Stimulated activated CD4-positive, alpha-beta T cell treated with anti-CD3 and anti-CD28 coated beads, Interleukin-4, amount 100 ng/mL, for 24 hours (primary cell): Measurements from ENCODE around the gene URAD.

ENCODE experiments used
- DNase-seq: peaks from one replicate; pipeline ENCODE4 v3.0.0-alpha.2; 2020

Gene URAD

DNA sequence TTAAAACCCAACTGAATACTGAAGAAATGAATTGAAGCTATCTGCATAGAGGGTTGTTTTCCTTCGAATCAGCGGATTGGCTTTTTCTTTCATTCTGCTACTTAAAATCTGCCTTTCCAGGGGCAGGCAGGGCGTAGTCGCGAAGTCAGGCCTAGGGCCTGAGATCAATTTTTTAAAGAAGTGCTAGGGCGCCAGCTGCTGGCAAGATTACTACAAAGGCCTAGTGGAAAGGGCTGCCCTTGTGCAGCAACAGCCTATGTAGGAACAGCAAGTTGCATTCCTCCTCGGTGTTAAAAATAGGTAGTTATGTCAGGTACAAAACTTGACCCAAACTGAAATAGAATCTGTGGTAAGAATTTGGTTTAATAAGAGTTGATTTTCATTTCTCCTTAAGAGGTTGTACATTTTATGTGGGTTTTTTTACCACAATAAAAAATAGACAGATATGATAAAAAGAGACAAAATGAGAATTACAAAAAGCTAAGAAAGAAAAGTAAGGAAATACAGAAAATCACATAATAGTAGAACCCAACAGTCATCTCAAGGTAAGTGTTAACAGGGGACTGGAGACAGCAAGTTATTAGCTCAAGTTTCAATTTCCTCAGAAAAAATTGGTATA, 9.5 kb upstream of the URAD start:
- no peak for DNase-seq

- no peak for DNase-seq
These were observed 3.4 kb upstream of the URAD start for GRCh38 chr13:27991881-27992280.

GRCh38 chr13:27985600-27985999, 2.9 kb downstream of the URAD start:
- DNase-seq: no peak

GRCh38 chr13:27982361-27982760, 6.1 kb downstream of the URAD start:
- no peak for DNase-seq

GRCh38 chr13:27981006-27981708, 7.3 kb downstream of the URAD start:
- DNase-seq: no peak

- DNase-seq: no peak
These were observed 8.1 kb downstream of the URAD start for GRCh38 chr13:27980280-27980998.

- no peak for DNase-seq
These were observed 8.7 kb downstream of the URAD start for GRCh38 chr13:27979765-27980279.

GRCh38 chr13:27979001-27979643, 9.4 kb downstream of the URAD start:
- DNase-seq: no peak

- DNase-seq: no peak
These were observed 10.1 kb downstream of the URAD start for GRCh38 chr13:27978301-27978968.

DNA sequence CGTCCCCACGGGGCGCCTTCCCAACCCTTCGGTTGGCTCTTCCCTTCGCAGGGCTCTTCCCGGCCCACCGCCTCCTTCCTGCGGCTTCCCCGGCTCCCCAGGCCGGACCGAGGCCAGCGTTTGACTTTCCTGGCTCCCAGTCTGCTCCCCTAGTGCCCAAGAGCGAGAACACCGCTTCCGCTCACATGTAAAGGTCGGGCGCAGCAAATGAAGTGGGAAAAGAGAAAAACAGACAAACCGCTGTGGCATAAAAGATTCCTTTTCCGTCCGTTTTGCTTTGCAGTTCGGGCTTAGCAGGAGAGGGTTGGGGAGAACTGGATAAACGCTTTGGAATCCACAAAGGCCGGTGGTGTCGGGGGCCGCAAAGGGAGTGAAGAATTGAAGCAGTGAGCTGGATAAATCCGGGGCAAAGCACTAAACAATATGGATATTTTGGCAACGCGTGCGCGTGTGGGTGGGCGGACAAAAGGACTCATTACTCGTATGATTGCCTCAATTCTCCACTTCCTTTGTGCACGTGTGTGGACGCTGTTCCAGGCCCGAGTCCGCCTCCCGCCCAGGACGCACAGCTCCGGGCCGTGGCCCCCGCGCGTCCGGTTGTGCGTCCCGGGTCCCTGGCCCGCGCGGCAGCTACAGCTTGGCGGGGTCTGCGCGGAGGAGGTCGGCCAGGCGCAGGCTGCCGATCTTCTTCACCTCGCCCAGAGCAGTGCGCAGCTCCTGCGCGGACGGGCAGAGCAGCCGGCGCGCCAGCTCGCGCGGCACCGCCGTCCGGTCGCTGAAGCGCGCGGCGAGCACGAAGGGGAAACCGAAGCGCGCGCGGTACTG, 10.8 kb downstream of the URAD start:
- DNase-seq: no peak

DNA sequence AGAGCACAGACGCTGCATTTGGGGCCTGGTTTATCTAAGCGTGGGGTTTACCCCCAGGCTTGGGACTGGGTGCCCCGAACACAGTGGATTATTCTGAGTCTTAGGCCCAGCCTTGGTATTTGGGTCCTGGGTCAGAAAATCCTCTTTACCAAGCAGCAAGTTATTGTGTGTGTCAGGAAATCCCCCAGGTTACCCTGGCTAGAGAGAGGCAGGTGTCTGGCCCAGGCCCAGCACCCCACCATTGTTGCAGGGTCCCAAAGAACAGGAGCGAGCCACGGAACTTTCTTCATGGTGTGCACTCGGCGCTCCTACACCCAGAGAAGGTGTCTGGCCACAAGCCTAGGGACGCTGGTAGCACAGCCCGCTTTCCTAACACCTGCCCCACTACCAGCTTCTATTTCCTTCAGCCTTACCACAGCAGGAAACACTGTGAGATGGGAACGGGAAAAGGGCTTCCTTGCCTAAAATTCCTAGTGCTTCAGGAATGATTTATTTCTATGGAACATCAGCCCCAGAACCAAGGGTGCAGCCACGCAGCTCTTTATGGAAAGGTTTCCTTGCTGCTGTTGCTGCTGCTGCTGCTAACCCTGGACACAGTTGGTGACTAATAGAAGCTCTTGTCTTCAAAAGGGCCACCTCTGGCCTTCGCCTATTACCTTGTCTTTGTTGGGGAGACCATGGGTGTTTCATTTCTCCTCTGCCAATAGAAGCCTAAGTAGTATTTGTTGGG, 12.0 kb downstream of the URAD start:
- no peak for DNase-seq

DNA sequence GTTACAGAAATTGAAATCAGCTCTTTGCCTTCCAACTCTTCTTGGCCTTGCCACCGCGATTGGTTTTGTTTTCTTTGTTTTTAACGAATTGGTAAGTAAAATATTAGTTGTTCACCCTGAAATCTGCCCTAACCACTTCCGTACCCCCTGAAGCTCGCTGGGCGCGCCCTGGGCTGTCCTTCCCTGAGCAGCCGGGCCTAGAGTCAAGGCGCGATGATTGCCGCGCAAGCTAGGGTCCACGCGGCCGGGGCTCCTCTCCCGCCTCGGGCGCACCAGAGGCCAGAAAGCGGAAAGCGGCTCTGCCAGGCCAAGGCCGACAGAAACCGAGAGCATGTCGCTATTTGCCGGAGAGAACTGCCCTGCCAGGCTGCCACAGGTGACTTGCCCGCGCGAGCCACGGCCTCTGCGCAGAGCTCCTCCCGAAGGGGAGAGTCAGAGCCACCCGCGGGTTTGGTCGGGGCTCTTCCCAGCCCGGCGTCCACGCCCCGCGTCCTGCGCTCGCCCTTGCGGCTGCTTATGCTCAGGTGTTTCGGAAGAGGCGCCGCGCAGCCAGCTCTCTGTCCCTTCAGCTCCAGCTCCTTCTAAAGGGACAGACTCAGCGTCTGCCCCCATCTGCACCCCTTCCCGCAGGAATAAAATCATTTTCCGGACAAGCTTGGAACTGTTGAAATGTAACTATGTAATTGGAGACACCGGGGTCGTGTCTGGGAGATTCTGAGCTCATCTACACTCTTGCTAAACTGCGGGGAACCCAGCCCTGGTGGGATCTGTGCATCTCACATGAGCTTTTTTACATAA, 12.7 kb downstream of the URAD start:
- no peak for DNase-seq

GRCh38 chr13:27973961-27974662, 14.4 kb downstream of the URAD start:
- no peak for DNase-seq

GRCh38 chr13:27973291-27973690, 15.2 kb downstream of the URAD start:
- no peak for DNase-seq

DNA sequence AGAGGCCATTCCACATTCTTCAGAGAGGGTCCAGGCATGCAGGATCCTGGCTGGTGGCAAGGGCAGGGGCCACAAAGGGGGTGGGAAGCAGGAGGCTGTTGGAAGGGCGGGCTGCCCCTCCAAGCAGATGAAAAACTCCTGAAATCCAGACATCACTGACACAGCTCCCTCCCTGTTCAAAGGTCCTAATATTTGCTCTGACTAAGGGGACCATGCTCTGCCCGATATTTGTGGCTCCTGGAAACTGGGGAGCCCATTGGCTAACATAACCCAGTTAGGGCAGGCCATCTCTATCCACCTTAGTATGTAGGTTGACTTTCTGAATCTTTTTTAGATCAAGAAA, 16.0 kb downstream of the URAD start:
- no peak for DNase-seq

- no peak for DNase-seq
These were observed 16.6 kb downstream of the URAD start for GRCh38 chr13:27971776-27972477.

DNA sequence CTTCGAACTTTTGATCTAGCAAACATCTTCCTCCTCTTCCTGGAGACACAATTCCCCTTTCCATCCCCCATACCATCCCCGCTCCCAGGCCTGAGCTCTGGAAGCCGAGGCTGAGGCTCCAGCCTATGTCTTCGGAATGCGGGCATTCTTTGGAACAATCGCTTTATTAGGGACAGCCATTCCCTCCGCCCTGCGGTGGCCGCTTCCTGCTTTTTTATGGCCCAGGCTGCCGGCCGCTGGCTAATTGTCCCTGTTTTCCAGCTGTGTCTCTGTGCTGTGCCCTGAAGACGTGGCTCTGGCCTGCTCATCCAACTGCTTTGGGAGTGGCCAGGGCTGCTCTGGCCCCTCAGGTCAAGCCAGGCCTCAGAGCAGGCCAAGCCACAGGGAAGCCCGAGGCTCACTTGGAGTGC, 17.3 kb downstream of the URAD start:
- no peak for DNase-seq

DNA sequence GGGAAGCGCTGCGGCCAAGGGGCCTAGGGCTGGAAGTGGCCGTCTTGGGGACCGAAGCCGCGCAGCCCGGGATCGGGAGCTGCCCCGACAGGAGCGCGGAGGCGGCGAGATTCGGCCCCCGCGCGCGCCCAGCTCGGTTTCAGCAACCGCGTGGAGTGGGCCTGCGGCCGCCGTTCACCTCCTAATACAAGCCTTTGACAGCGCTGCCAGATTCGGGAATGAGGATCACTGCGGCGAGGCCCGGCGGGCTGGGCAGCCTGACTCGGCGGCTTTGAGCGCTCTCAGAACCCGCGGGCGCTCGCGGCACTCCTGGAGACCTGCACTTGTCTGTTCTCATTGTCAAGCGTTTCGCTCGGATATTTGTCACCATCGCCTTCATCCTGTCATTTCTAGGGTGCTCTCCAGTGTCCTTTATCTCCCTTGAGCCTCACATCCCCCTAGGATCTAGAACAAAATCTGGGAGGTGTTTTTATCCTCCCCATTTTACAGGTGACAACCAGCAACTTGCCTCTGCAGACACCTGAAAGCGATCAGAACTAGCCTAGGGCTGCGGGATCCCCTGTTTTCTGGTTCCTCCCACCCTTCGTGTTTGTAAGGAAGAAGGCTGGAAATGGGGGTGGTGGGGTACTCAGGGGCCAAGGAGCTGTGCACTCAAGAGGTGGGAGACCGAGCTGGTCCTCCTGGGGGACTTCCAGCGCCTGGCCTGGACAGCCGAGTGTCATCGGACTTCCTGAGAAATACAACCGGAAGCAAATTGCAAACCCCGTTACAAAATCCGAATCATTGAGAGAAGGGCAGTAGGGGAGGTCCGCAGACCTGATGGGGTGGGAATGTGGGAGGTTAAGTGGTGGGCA, 17.9 kb downstream of the URAD start:
- no peak for DNase-seq
